Measurements from ENCODE around the gene PRKCSH. TPM values are rescaled to one million over a fixed set of nuclear protein-coding genes. Genes with fewer than 3 reads are reported as not detected.

Gene PRKCSH
- total RNA-seq, 4 donors from 2014 or later = 161 to 239 (median 194) TPM

- no peak for TF ChIP-seq CTCF (IDR thresholded peaks at IDR 0.05)
- TF ChIP-seq POLR2A (IDR thresholded peaks at IDR 0.05) = no peak
- H3K4me3 ChIP-seq = peak overlapping the region; percentile 61 to 73 (median 66)
- H3K36me3 ChIP-seq = peaks cover 0 to 28% (median 2%) of the 10 kb centered on the region in 3 donors
- H3K27me3 ChIP-seq = no peaks in the 10 kb centered on the region
- H3K9me3 ChIP-seq = no peaks in the 10 kb centered on the region
- DNase-seq = no peak
- H3K27ac ChIP-seq = peak overlapping the region; percentile 44 to 87 (median 78)
- peaks cover 0 to 19% (median 12%) of the 10 kb centered on the region in 4 donors for H3K4me1 ChIP-seq
Measured at GRCh38 chr19:11434703-11435056, 755 bp upstream of the PRKCSH start.

- H3K9me3 ChIP-seq = no peaks in the 10 kb centered on the region
- no peaks in the 10 kb centered on the region for H3K27me3 ChIP-seq
- TF ChIP-seq CTCF (IDR thresholded peaks at IDR 0.05) (no peak), POLR2A (IDR thresholded peaks at IDR 0.05) (peak in 1 of 2 donors; percentile 6)
- peaks cover 0 to 19% (median 12%) of the 10 kb centered on the region in 4 donors for H3K4me1 ChIP-seq
- H3K27ac ChIP-seq = peak overlapping the region; percentile 77 to 87 (median 79)
- H3K4me3 ChIP-seq = peak overlapping the region; percentile 61 to 73 (median 66)
- H3K36me3 ChIP-seq = peaks cover 0 to 36% (median 2%) of the 10 kb centered on the region in 3 donors
- DNase-seq = peak in 2 of 3 donors; percentile 63 to 65
Measured at GRCh38 chr19:11435833-11436313, 438 bp downstream of the PRKCSH start.

- peak overlapping the region in 2 of 4 donors; percentile 31 to 35 for H3K27ac ChIP-seq
- H3K27me3 ChIP-seq = no peaks in the 10 kb centered on the region
- TF ChIP-seq POLR2A (IDR thresholded peaks at IDR 0.05) = no peak
- no peak for TF ChIP-seq CTCF (IDR thresholded peaks at IDR 0.05)
- H3K4me3 ChIP-seq = no peak overlapping the region
- no peaks in the 10 kb centered on the region for H3K9me3 ChIP-seq
- H3K4me1 ChIP-seq = peaks cover 0 to 19% (median 12%) of the 10 kb centered on the region in 4 donors
- peaks cover 0 to 57% (median 2%) of the 10 kb centered on the region in 3 donors for H3K36me3 ChIP-seq
- DNase-seq = peak in 2 of 3 donors; percentile 48 to 71
Measured at GRCh38 chr19:11437955-11438354, 2.5 kb downstream of the PRKCSH start.

- no peaks in the 10 kb centered on the region for H3K4me1 ChIP-seq
- H3K27me3 ChIP-seq = no peaks in the 10 kb centered on the region
- no peaks in the 10 kb centered on the region for H3K9me3 ChIP-seq
- no peak for DNase-seq
- peaks cover 0 to 93% (median 0%) of the 10 kb centered on the region in 3 donors for H3K36me3 ChIP-seq
- no peak for TF ChIP-seq CTCF (IDR thresholded peaks at IDR 0.05)
- no peak for TF ChIP-seq POLR2A (IDR thresholded peaks at IDR 0.05)
- no peak overlapping the region for H3K4me3 ChIP-seq
- no peak overlapping the region for H3K27ac ChIP-seq
Measured at GRCh38 chr19:11444059-11444458, 8.6 kb downstream of the PRKCSH start.

- H3K36me3 ChIP-seq = peaks cover 0 to 98% (median 0%) of the 10 kb centered on the region in 3 donors
- no peaks in the 10 kb centered on the region for H3K27me3 ChIP-seq
Measured at GRCh38 chr19:11445141-11445540, 9.7 kb downstream of the PRKCSH start.

More at GRCh38 chr19:11445141-11445540, 9.7 kb downstream of the PRKCSH start:
- no peaks in the 10 kb centered on the region for H3K9me3 ChIP-seq
- no peak overlapping the region for H3K4me3 ChIP-seq
- no peaks in the 10 kb centered on the region for H3K4me1 ChIP-seq
- no peak for DNase-seq
- TF ChIP-seq CTCF (IDR thresholded peaks at IDR 0.05) (no peak), POLR2A (IDR thresholded peaks at IDR 0.05) (no peak)
- no peak overlapping the region for H3K27ac ChIP-seq
